ENCODE data around the gene ASCC3.

GRCh38 chr6:100470422-100471120, 410.6 kb downstream of the ASCC3 start:
- TF ChIP-seq CTCF (IDR thresholded peaks at IDR 0.05) (no peak), POLR2A (IDR thresholded peaks at IDR 0.05) (no peak), EP300 (IDR thresholded peaks at IDR 0.05) (no peak)

Data from tibial nerve (tissue), 4 donors.